OCI-LY1 (cell line): ENCODE results near the gene SEMA5A.

Source experiments
- H2AFZ ChIP-seq: fragments of 200-600 bp; sonication (generic), shearing (Covaris generic); 2 replicates; pipeline ENCODE4 v1.6.0; 2014; ENCODE audit warnings: antibody characterized with exemption, mild to moderate bottlenecking, low read length
- H3F3A ChIP-seq: fragments of 200-600 bp; sonication (generic), shearing (Covaris generic); 2 replicates; pipeline ENCODE4 v1.6.0; 2014; ENCODE audit warnings: mild to moderate bottlenecking, antibody characterized with exemption, low read length, moderate library complexity; ENCODE audit not compliant: insufficient read depth
- H3K27ac ChIP-seq: fragments of 200-600 bp; sonication (generic); 2 replicates; pipeline ENCODE4 v1.5.1; 2014; ENCODE audit warnings: low read length, mixed run types, mild to moderate bottlenecking, low read depth; ENCODE audit not compliant: poor library complexity, severe bottlenecking
- H3K27me3 ChIP-seq: fragments of 200-600 bp; sonication (generic); 2 replicates; pipeline ENCODE4 v1.6.0; 2014; ENCODE audit warnings: antibody characterized with exemption, mild to moderate bottlenecking, low read length, moderate library complexity; ENCODE audit not compliant: insufficient read depth
- H3K36me3 ChIP-seq: fragments of 200-600 bp; sonication (generic); 2 replicates; pipeline ENCODE4 v1.6.1; 2014; ENCODE audit warnings: mild to moderate bottlenecking, antibody characterized with exemption, low read length, moderate library complexity, mixed read lengths; ENCODE audit not compliant: insufficient read depth
- H3K4me1 ChIP-seq: fragments of 200-600 bp; sonication (generic); 2 replicates; pipeline ENCODE4 v1.5.1; 2014; ENCODE audit warnings: mild to moderate bottlenecking, low read length, moderate library complexity; ENCODE audit not compliant: insufficient read depth, severe bottlenecking
- H3K4me2 ChIP-seq: fragments of 200-600 bp; sonication (generic), shearing (Covaris generic); 2 replicates; pipeline ENCODE4 v1.6.1; 2014; ENCODE audit warnings: low read length
- H3K4me3 ChIP-seq: fragments of 200-600 bp; sonication (generic); 2 replicates; pipeline ENCODE4 v1.5.1; 2014; ENCODE audit warnings: low read length, low read depth, mild to moderate bottlenecking, mixed read lengths; ENCODE audit not compliant: poor library complexity, severe bottlenecking
- H3K79me2 ChIP-seq: fragments of 200-600 bp; shearing (Covaris generic); 2 replicates; pipeline ENCODE4 v1.6.1; 2016; ENCODE audit warnings: mixed run types, low read length, mixed read lengths; ENCODE audit not compliant: insufficient read depth
- H3K9ac ChIP-seq: fragments of 200-600 bp; sonication (generic), shearing (Covaris generic); 2 replicates; pipeline ENCODE4 v1.6.1; 2014; ENCODE audit warnings: mild to moderate bottlenecking, low read length, mixed read lengths
- H3K9me2 ChIP-seq: fragments of 200-600 bp; sonication (generic), shearing (Covaris generic); 2 replicates; pipeline ENCODE4 v1.6.1; 2014; ENCODE audit warnings: low read depth, mild to moderate bottlenecking, low read length, mixed read lengths
- H3K9me3 ChIP-seq: fragments of 200-600 bp; shearing (Covaris generic); 2 replicates; pipeline ENCODE4 v1.6.1; 2014; ENCODE audit warnings: low read length, mixed read lengths
- H4K20me1 ChIP-seq: fragments of 200-600 bp; sonication (generic), shearing (Covaris generic); 2 replicates; pipeline ENCODE4 v1.6.0; 2016; ENCODE audit warnings: mild to moderate bottlenecking, low read length; ENCODE audit not compliant: insufficient read depth
- CTCF ChIP-seq: fragments of 200-600 bp; sonication (generic), shearing (Covaris generic); IDR thresholded peaks from 2 replicates; pipeline ENCODE4 v1.5.1; 2017; ENCODE audit warnings: mild to moderate bottlenecking, antibody characterized with exemption, low read length, moderate library complexity, mixed read lengths
- EZH2 ChIP-seq: fragments of 200-600 bp; sonication (generic), shearing (Covaris generic); IDR thresholded peaks from 2 replicates; pipeline ENCODE4 v1.8.0; 2017; ENCODE audit warnings: borderline replicate concordance, mixed run types, mild to moderate bottlenecking, antibody characterized with exemption, low read length, moderate library complexity, mixed read lengths

Gene SEMA5A

DNA sequence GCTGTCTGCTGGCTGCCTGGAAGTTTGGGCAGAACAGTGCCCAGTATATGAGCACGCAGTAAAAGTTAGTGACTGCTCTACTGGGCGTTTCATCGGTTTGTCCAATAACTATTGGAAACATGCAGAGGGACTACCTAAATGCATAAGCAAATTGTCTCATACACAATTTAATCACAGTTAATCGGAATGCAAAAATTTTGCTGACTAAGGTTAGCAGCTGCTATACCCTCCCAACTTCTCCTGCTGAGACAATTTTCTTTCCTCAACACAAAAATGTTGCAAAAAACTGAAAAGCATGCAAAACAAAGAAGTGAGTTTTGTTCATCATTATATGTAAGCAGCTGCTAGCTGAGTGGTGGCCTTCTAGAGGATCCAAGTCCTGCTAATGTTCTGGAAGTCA, 327.5 kb downstream of the SEMA5A start:
- no peaks in the 10 kb centered on the region for H3K27me3 ChIP-seq

DNA sequence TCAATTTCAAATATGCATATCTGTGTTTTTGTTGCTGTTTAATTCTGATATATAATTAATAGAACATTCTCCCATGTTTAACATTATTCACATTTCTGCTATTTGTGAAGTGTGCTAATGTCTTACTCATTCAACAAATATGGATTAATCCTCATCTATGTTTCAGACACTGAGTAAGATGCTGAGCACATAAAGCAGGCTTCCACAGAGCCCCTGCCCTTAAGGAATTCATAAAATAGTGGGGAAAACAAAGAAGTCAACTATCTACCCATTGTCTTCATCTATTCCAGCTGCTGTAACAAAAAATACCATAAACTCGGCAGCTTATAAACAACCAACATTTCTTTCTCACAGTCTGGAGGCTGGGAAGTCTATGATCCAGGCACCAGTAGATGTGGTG, 333.3 kb downstream of the SEMA5A start:
- Histone ChIP-seq H3F3A (no peaks in the 10 kb centered on the region), H3K4me3 (no peak overlapping the region), H3K79me2 (no peaks in the 10 kb centered on the region), H4K20me1 (no peaks in the 10 kb centered on the region), H3K9me3 (no peaks in the 10 kb centered on the region), H3K9me2 (no peaks in the 10 kb centered on the region), H3K27me3 (no peaks in the 10 kb centered on the region), H3K36me3 (no peaks in the 10 kb centered on the region), H3K9ac (no peak overlapping the region), H2AFZ (no peak overlapping the region), H3K4me1 (no peaks in the 10 kb centered on the region), H3K27ac (no peak overlapping the region), H3K4me2 (no peak overlapping the region)
- no peak for TF ChIP-seq CTCF
- TF ChIP-seq EZH2, result no peak

More for the DNA sequence above, 327.5 kb downstream of the SEMA5A start:
- Histone ChIP-seq H3K4me2 (no peak overlapping the region), H2AFZ (no peak overlapping the region), H4K20me1 (no peaks in the 10 kb centered on the region), H3K4me3 (no peak overlapping the region), H3K27ac (no peak overlapping the region), H3K36me3 (no peaks in the 10 kb centered on the region), H3K9me2 (no peaks in the 10 kb centered on the region), H3K79me2 (no peaks in the 10 kb centered on the region), H3K9me3 (no peaks in the 10 kb centered on the region), H3K4me1 (no peaks in the 10 kb centered on the region), H3K9ac (no peak overlapping the region), H3F3A (no peaks in the 10 kb centered on the region)
- no peak for TF ChIP-seq EZH2
- no peak for TF ChIP-seq CTCF

DNA sequence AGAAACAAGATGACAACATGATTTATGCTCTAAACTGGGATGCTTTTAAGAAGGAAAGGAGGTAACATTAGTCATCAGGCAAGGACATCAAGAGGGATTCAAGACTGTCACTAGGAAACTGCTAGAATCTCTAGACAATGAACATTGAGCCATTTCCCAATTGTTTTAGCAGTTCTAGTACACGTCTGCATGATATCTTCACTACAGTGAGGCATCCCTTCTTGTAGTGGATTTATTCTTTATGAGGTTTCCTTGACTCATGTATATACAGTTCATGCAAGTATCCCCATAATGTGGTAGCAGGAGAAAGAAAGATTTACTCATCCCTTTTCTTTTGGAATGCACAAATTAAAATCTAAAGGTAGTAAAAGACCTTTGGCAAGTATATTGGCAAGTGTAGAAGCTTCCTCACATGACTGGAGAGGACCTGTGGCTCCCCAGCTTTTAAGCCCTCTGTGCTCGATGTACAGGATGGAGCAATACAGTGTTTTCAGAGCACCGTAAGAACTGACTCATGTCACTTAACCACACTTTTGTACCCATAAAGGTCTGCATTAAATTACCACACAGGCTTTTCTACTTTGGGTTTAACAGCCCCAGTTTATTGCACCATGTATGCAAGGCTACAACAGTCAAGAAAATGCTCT, 335.9 kb downstream of the SEMA5A start:
- H3K9me3 ChIP-seq, result no peaks in the 10 kb centered on the region
- H3K27ac ChIP-seq, result no peak overlapping the region
- H3F3A ChIP-seq, result no peaks in the 10 kb centered on the region
- H3K27me3 ChIP-seq, result no peaks in the 10 kb centered on the region
- no peaks in the 10 kb centered on the region for H3K36me3 ChIP-seq
- H3K4me1 ChIP-seq, result no peaks in the 10 kb centered on the region
- H3K9me2 ChIP-seq, result no peaks in the 10 kb centered on the region
- no peaks in the 10 kb centered on the region for H3K79me2 ChIP-seq
- no peak for TF ChIP-seq CTCF
- no peak for TF ChIP-seq EZH2
- H3K4me3 ChIP-seq, result no peak overlapping the region
- no peak overlapping the region for H2AFZ ChIP-seq
- H4K20me1 ChIP-seq, result no peaks in the 10 kb centered on the region
- H3K9ac ChIP-seq, result no peak overlapping the region
- no peak overlapping the region for H3K4me2 ChIP-seq
